ENCODE results near the gene FAM3D. TPM values are rescaled to one million over a fixed set of nuclear protein-coding genes. Genes with fewer than 3 reads are reported as not detected.

The FAM3D gene
- total and polyA plus RNA-seq, 2 donors from 2014 or later = 0.41 to 0.60 TPM

GRCh38 chr3:58630710-58631092, 35.9 kb downstream of the FAM3D start:
- intact Hi-C loops (cut with DNase I) = loop anchor here (5.0 kb wide), 1 partner anchor 63 kb away; no protein-coding TSS in a partner anchor
- H3K27ac ChIP-seq (ENCODE audit: low read depth in 2 of 2, low read length in 2 of 2) = no peak overlapping the region
- TF ChIP-seq CTCF (IDR thresholded peaks at IDR 0.05; ENCODE audit: borderline replicate concordance, extremely low read depth, insufficient read depth) = no peak
- H3K36me3 ChIP-seq (ENCODE audit: control insufficient read depth in 2 of 3, insufficient read depth in 3 of 3, low read length in 3 of 3) = no peaks in the 10 kb centered on the region
- no peaks in the 10 kb centered on the region for H3K9me3 ChIP-seq (ENCODE audit: control insufficient read depth in 2 of 3, insufficient read depth in 1 of 3, low read length in 3 of 3)
- no peaks in the 10 kb centered on the region for H3K27me3 ChIP-seq (ENCODE audit: control insufficient read depth, insufficient read depth, low read length)
- no peak for FAIRE-seq
- H3K4me1 ChIP-seq (ENCODE audit: control insufficient read depth in 2 of 3, insufficient read depth in 2 of 3, low read depth in 1 of 3, low read length in 3 of 3) = peaks cover 0 to 29% (median 19%) of the 10 kb centered on the region in 3 donors
- no peak overlapping the region for H3K9ac ChIP-seq (ENCODE audit: low read length in 3 of 3)
- no peak for DNase-seq
- H3K4me3 ChIP-seq (ENCODE audit: low read length in 3 of 3) = no peak overlapping the region

- intact Hi-C loops (cut with DNase I) = loop anchor here (5.0 kb wide), 1 partner anchor 63 kb away; no protein-coding TSS in a partner anchor
- H3K27ac ChIP-seq (ENCODE audit: low read depth in 2 of 2, low read length in 2 of 2) = no peak overlapping the region
- TF ChIP-seq CTCF (IDR thresholded peaks at IDR 0.05; ENCODE audit: borderline replicate concordance, extremely low read depth, insufficient read depth) = peak; percentile 86
Observed at GRCh38 chr3:58630076-58630709, 36.4 kb downstream of the FAM3D start.

GRCh38 chr3:58629629-58630028, 36.9 kb downstream of the FAM3D start:
- TF ChIP-seq CTCF (IDR thresholded peaks at IDR 0.05; ENCODE audit: borderline replicate concordance, extremely low read depth, insufficient read depth) = no peak
- DNase-seq (no peak), FAIRE-seq (no peak)
- no peaks in the 10 kb centered on the region for H3K27me3 ChIP-seq (ENCODE audit: control insufficient read depth, insufficient read depth, low read length)
- H3K27ac ChIP-seq (ENCODE audit: low read depth in 2 of 2, low read length in 2 of 2) = no peak overlapping the region
- H3K4me3 ChIP-seq (ENCODE audit: low read length in 3 of 3) = no peak overlapping the region
- no peak overlapping the region for H3K9ac ChIP-seq (ENCODE audit: low read length in 3 of 3)
- intact Hi-C loops (cut with DNase I) = loop anchor here (5.0 to 10.0 kb wide), 2 partner anchors 62 to 305 kb away; no protein-coding TSS in a partner anchor
- H3K4me1 ChIP-seq (ENCODE audit: control insufficient read depth in 2 of 3, insufficient read depth in 2 of 3, low read depth in 1 of 3, low read length in 3 of 3) = peaks cover 0 to 29% (median 19%) of the 10 kb centered on the region in 3 donors
- no peaks in the 10 kb centered on the region for H3K36me3 ChIP-seq (ENCODE audit: control insufficient read depth in 2 of 3, insufficient read depth in 3 of 3, low read length in 3 of 3)
- H3K9me3 ChIP-seq (ENCODE audit: control insufficient read depth in 2 of 3, insufficient read depth in 1 of 3, low read length in 3 of 3) = no peaks in the 10 kb centered on the region

More at GRCh38 chr3:58630076-58630709, 36.4 kb downstream of the FAM3D start:
- no peak overlapping the region for H3K4me3 ChIP-seq (ENCODE audit: low read length in 3 of 3)
- H3K27me3 ChIP-seq (ENCODE audit: control insufficient read depth, insufficient read depth, low read length) = no peaks in the 10 kb centered on the region
- H3K36me3 ChIP-seq (ENCODE audit: control insufficient read depth in 2 of 3, insufficient read depth in 3 of 3, low read length in 3 of 3) = no peaks in the 10 kb centered on the region
- DNase-seq = peak in 4 of 5 donors; percentile 74 to 87 (median 77)
- no peaks in the 10 kb centered on the region for H3K9me3 ChIP-seq (ENCODE audit: control insufficient read depth in 2 of 3, insufficient read depth in 1 of 3, low read length in 3 of 3)
- no peak overlapping the region for H3K9ac ChIP-seq (ENCODE audit: low read length in 3 of 3)
- FAIRE-seq = no peak
- H3K4me1 ChIP-seq (ENCODE audit: control insufficient read depth in 2 of 3, insufficient read depth in 2 of 3, low read depth in 1 of 3, low read length in 3 of 3) = peaks cover 0 to 29% (median 19%) of the 10 kb centered on the region in 3 donors
